NCI-H524 treated with DMSO at 0.1 percent for 48 hours (cell line): ENCODE measurements around the gene AFG1L.
A peak's percentile ranks its signal among the peaks of the same experiment; 100 is the strongest.
"Not testable (repeated sequence)": the region's sequence is repeated elsewhere in the genome, so short reads cannot be mapped to it uniquely, and the experiment has no call there.

Source experiments
- DNase-seq: peaks from one replicate; lab custom pipeline; 2025; lab: John Stamatoyannopoulos, UW

Gene AFG1L

DNA sequence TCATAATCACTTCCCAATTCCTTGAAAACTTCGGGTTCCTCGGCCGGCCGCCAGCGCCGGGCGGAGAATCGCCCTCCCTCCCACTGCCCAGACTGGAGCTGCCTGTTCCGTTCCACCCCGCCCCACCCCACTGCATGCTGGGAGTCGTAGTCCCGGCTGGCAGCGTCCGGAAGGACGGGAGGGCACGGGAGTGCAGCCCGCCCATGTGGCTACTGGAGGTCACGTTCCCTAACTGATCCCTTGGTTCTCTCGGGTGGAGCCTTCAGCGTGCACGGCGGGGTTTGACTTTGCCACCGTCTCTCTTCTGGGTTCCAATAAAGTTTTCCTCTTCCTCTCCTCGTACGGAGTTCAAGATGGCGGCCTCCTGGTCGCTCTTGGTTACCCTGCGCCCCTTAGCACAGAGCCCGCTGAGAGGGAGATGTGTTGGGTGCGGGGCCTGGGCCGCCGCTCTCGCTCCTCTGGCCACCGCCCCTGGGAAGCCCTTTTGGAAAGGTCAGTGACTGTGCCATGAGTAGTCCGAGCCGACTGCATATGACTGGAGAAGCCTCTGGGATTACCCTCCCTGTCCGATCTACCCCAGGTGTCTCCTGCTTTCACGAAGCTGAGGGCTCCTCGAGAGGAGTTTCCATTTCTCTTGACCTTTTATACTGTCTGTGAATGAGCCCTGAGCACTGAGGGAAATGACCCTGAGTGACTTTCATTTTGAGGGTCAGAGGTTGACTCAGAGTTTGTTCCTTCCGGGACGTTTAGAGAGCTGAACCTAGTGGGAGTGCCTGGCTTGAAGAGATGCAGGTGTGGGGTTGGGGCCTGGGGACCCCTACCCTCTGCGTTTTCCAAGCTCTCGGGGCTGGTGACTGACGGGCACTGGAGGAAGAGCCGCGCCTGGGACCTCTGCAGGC is at the start of gene AFG1L:
Gene AFG1L (plus strand): TSS at position 328 of the 899 bp plus-strand sequence. CDS start 26 bp downstream, at position 354.
- peak; percentile 25 for DNase-seq

DNA sequence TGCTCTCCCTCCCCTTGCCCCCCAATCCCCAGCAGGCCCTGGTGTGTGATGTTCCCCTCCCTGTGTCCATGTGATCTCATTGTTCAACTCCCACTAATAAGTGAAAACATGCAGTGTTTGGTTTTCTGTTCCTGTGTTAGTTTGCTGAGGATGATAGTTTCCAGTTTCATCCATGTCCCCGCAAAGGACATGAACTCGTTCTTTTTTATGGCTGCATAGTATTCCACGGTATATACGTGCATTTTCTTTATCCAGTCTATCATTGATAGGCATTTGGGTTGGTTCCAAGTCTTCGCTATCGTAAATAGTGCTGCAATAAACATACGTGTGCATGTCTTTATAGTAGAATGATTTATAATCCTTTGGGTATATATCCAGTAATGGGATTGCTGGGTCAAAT is 49.8 kb upstream of the AFG1L start:
- DNase-seq: not testable (repeated sequence)

DNA sequence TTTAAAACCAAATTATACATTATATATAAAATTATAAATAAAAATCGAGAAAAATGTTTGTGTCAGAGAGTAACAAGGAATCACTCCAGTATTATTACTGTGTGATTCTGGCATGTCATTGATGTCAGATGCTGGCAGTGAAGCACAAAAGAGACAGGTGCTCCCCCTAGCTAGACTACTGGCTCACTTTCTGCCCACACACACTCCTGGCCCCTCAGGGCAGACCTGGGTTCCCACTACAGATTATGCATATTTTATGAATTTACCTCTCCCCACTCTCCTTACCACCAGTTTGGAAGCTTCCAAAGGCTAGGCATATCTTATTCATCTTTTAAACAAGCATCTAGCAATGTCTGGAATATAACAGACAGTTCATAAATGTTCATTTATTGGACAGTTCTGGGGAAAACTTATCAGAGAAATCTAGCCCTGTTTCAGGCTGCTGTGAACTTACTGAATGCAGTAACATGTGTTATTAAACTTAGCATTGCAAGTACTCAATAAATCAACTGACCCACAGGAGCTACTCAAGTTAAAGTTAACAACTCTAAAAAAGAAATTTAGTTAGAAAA is 46.8 kb upstream of the AFG1L start:
- no peak for DNase-seq

DNA sequence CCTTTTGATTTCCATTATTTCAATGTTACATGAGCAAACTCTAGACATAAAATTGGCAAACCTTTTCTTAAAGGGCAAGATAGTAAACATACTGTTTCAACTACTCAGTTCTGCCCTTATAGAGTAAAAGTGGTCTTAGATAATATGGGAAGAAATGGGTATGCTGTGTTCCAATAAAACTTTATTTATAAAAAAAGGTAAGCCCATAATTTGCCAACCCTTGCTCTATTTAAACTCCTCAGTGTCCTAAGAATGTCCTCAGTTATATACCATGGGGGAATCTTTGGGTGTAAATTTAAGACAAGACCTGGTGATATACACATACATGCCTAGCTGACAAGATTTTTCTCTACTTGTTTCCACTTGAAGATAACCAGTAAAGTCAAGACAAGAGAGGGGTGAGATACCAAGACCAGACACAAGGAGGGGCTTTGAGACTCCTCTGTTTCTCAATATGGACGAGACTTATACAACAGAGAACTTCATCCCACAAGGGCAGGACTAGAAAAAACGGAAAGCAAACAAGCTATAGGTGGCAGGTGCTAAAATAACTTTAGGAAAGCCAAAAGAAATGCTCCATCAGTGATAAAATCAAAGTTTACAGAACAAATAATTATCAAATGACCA is 44.5 kb upstream of the AFG1L start:
- DNase-seq: no peak

DNA sequence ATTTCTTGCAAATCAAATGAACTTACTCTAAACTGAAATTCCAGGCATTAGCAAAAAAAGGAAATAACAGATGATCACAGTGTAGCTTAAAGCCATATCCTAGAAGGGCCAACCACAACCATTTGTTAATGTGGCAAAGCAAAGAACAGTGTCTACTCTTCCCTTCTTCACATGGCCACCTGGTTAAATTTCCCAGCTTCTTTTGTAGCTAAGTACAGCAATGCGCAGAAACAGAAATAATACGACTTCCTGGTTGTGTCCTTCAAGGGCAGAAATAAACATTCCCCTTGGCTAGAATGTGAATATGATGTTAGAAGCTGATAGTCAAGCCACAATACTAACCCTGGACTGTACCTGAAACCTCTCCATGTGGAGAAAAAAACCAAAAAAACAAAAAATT is 43.6 kb upstream of the AFG1L start:
- DNase-seq: no peak

DNA sequence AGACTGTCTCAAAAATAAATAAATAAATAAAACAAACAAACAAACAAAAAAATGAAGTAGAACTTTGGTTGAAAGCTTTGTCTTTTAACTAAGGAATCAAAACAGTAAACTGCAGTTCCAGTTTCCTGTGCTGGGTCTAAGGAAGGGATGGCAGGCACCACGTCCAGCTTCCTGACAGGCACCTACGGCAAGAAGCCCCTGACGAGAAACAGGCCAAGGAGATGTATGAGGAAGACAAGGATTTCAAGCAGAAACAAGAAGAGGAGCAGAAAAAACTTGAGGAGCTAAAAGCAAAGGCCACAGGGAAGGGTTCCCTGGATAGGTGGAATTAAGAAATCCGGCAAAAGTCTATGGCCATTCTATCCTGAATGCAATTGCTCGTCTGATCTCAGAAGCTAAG is 42.8 kb upstream of the AFG1L start:
- no peak for DNase-seq

DNA sequence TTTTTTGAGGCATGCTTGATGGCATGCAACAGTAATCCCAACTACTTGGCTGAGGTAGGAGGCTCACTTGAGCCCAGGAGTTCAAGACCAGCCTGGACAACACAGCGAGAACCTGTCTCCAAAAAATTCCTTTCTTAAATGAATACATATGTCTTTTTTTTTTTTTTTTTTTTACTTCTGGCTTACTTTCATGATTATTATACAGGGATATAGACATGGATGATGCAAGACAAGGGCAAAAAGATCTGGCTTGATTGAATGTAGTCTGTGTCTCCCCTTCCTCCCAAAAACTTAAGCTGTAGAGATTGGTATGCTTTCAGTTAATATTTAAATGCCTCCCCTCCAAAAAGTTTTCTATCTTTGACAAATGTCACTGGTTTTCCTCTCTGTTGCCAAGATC is 41.6 kb upstream of the AFG1L start:
- no peak for DNase-seq

DNA sequence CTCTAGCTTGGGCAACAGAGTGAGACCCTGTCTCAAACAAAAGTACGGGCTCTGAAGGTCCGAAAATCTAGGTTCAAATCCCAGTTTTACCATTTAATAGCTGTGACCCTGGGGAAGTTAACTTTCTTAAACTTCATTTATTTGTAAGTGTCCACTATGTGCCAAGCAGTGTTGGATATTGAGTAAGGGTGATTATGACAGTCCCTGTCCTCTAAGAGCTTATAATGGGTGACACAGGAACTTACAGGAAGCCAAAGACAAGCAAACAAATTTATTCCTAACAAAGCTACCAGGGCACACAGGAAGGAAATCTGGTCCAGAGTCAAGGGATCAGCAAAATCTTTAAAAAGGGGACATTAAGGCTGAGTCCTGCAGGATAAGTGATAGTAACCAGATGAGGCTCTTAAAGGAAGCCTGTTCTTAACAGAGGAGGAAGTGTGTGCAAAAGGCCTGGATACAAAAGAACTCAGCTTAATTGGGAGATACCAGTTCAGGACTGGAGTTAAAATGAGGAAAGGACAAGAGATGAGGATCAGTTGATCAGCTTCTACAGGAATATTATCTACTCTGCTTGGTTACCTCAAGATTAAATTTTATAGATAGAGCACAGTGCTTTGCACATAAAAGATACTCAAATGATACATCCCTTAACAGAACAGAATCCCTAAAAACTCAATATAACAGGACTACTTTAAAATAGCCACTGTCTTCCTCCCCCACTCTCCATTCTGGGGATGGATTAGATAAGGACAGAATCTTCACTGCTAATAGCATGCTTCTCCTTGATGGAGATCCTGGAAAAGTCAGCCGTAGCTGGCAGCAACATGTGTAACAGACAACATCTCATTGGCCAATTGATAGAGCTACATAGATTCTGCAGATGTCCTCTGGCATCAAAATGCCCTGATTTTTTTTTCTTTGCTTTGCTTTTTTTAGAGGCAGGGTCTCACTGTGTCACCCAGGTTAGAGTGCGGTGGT is 40.1 kb upstream of the AFG1L start:
- DNase-seq: no peak

DNA sequence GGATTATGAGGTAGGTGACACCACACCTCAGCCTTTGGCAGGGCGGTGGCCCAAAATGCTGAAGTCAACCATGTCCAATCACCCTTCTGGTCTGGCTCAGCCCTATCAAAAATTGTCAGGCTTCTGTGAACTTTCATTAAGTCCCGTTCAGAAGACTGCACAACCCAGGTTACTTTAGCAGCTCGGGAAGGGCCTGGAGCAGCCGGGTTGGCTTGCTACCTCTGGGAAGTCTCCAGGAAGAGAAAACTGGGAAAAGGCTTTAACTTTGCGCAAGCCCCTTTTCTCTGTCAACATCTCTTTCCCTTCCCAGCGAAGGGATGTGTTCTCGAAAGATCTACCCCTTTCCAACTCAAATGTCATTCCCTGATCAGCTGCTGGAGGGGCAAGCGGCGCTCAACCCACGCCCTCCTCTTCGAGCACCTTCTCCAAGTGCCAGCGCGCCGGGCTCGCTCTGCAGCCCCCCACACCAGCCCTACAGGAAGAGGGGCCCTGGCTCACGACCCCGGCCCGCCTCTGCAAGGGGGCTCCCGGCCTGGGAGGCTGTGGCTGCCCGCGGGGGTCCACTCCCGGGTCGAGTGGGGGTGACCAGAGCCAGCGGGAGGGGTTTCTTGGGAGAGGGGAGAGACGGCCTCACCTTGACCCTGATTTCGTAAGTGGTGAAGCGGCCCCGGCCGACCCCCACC is 34.6 kb upstream of the AFG1L start:
- no peak for DNase-seq

DNA sequence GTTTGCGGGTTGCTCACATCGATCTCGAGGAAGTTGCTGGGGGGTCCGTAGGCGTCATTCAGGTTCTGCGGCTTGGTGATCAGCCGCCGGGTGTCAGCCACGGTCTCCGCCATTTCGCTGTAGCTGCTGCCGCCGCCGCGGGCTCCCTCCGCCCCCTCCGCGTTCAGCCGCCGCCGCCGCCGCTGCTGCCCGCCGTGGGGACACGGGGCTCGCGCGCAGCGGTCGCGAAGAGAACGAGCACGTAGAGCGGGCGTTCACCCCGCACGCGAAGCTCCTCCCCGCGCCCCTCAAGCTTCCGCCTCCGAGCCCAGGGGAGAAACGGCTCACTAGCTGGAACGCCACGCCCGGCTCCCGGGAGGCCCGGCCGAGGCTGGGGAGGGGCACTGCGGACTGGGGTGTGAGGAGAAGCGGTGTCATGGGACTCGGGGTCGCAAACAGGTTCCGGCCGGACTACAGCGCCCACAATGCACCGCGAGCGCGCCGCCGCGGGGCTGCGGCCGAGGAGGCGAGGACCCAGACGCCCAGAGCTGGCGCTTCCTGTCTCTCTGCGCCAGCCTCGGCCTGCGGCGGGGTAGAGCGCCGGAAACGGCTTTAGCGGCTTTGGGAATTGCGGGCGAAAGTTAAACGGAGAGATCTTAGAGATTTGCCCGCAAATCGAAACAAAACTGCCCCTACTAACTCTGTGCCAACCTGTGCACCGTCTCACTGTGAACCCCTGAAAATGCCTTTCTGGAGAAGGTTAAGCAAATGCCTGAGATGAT is 33.9 kb upstream of the AFG1L start, which contains the start of gene SNX3:
Gene SNX3 (minus strand): TSS at position 232 of the 761 bp plus-strand sequence. CDS start 119 bp downstream, at position 113.
- DNase-seq: peak; percentile 81

DNA sequence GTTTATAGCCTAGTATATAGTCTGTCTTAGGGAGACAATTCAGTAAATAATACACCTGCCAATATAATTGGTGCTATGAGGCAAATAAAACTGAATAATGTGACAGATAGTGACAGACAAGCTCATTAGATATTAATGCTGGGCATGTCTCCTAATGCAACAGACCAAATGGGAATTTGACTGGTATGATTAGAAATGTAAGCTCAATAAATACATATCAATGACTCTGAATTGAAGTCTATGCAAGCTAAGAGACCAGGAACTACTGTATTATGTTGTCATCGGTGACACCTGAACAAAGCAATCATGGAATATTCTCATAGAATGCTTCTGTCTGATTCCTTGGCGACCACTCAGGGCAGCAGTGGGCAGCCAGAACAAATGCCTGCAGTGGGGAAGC is 31.5 kb upstream of the AFG1L start:
- DNase-seq: no peak

DNA sequence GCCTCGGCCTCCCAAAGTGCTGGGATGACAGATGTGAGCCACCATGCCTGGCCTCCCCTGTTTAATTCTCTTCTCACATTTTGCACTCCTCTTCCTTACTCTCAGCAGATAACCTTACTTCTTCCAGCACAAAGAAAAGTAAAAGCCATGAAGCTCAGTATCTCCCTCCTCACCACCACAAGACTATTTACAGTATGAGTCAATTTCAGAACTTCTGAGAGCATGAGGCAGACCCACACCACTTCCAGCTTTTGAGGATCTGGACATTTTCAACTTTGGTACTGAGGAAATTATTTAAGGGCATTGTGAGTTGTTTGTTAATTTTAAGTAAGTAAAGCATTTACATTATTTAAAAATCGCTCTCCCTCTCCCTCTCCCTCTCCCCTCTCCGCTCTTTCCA is 26.0 kb upstream of the AFG1L start:
- DNase-seq: no peak

DNA sequence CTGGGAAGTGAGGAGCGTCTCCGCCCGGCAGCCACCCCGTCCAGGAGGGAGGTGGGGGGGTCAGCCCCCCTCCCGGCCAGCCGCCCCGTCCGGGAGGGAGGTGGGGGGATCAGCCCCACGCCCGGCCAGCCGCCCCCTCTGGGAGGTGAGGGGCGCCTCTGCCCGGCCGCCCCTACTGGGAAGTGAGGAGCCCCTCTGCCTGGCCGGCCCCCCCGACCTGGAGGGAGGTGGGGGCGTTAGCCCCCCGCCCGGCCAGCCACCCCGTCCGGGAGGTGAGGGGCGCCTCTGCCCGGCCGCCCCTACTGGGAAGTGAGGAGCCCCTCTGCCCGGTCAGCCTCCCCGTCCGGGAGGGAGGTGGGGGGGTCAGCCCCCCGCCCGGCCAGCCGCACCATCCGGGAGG is 24.9 kb upstream of the AFG1L start:
- DNase-seq: not testable (repeated sequence)

DNA sequence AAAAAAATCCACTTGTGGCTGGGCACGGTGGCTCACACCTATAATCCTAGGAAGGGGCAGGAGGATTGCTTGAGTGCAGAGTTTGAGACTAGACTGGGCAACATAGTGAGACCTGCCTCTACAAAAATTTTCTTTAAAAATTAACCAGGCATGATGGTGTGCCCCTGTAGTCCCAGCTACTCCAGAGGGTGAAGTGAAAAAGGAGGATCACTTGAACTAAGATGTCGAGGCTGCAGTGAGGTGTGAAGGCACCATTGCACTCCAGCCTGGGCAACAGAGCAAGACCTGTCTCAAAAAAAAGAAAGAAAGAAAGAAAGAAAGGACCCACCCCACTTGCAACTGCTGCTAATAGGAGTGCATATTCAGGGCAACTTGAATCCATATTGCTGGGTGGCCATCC is 20.3 kb upstream of the AFG1L start:
- DNase-seq: no peak

DNA sequence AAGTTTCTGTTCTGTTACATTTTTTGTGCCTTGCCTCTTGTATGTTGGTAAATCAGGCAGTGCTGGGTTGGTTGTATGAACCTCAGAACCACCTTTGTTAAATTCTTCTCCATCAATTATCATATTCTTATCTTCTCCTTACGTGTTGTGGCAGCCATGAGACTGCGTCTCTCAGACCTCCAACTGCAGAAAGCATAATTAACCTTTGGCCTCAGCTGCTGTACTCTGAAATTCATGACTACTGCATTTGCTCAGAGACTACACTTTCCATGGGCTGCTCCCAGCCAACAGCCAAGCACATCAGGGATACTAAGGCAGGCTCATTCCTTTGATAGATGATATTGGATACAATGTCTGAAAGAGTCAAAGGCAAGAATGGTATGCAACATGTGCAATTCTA is 18.9 kb upstream of the AFG1L start:
- DNase-seq: no peak

DNA sequence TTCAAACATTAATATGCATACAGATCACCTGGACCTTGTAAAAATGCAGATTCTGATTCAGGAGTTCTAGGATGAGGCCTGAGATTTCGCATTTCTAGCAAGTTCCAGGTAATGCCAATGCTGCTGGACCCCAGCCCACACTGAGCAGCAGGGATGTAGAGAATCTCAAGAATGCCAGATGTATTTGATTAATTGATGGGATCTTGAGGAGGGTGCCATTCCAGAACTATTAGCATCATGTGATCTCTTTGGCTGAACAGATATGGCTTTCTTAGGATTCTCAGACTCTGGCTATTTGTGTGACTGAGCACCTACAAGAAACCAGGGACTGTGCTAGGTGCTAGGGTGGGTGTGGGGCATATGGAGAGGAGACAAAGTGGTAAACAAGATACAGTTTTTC is 17.6 kb upstream of the AFG1L start:
- DNase-seq: no peak

DNA sequence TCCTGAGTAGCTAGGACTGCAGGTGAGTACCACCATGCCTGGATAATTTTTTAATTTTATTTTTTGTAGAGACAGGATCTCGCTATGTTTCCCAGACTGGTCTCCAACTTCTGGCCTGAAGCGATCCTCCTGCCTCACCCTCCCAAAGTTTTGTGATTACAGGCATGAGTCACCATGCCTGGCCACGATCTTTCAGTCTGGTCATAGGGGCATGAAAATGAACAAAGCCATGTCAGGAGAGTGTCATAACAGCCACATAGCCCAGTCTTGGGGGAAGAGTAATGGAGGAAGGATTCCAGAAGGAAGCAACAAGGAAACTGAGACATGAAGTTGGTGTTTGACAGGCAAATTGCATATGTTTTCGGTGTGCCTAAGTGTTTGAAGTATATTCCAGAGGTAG is 17.0 kb upstream of the AFG1L start:
- no peak for DNase-seq

DNA sequence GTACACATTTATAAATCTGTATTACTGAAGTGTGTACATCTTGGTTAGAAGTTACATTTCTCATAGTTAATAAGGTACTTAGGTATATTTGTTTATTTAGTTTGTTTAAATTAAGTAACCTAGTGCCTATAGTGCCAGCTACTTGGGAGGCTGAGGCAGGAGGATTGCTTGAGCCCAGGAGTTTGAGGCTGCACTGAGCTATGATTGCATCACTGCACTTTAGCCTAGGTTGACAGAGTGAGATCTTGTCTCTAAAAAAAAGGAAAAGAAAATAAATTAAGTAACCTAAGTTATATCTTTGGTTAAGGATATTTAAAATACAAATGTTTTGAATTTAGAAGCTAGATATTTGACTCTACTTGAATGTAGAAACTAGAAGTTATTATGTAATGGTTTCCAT is 9.5 kb upstream of the AFG1L start:
- no peak for DNase-seq

DNA sequence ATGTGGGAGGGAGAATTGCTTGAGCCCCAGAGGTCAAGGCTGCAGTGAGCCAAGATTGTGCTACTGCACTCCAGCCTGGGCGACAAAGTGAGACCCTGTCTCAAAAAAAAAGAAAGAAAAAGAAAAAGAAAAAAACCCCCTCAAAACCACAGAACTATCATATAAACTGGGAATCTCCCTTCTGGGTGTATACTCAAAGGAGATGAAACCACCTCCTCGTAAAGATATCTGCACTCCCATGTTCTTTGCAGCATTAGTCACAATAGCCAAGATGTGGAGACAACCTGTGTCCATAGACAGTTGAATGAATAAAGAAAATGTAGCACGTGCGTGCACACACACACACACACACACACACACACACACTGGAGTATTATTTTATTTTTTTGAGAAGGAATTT is 8.5 kb upstream of the AFG1L start:
- no peak for DNase-seq

DNA sequence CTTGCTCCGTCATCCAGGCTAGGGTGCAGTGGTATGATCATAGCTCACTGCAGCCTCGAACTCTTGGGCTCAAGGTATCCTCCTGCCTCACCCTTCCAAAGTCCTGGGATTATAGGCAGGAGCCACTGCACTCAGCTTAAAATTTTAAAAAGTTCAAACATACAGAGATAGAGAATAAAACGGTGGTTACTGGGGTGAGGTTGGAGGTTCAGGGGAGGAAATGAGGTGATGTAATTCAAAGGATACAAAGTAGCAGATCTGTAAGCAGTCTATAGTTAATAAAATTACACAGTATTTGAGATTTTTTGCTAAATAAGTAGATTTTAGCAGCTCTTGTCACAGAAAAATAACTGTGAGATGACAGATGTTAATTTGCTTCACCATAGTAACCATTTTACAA is 7.5 kb upstream of the AFG1L start:
- no peak for DNase-seq

DNA sequence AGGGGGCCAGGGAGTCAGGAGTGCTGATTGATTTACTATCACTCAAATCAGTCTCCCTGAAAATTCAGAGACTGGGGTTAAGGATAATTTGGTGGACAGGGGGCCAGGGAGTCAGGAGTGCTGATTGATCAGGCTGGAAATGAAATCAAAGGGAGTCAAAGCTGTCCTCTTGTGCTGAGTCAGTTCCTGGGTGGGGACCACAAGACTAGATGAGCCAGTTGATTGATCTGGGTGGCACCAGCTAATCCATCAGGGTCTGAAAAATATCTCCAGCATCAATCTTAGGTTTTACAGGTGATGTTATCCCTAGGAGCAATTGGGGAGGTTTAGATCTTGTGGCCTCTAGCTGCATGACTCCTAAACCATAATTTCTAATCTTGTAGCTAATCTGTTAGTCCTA is 6.1 kb upstream of the AFG1L start:
- DNase-seq: no peak
